ENCODE measurements around the gene BCR. TPM values are rescaled to one million over a fixed set of nuclear protein-coding genes. Genes with fewer than 3 reads are reported as not detected.

The BCR gene
- total and polyA plus RNA-seq, 2 donors from 2014 or later, result 45.0 to 97.7 TPM

DNA sequence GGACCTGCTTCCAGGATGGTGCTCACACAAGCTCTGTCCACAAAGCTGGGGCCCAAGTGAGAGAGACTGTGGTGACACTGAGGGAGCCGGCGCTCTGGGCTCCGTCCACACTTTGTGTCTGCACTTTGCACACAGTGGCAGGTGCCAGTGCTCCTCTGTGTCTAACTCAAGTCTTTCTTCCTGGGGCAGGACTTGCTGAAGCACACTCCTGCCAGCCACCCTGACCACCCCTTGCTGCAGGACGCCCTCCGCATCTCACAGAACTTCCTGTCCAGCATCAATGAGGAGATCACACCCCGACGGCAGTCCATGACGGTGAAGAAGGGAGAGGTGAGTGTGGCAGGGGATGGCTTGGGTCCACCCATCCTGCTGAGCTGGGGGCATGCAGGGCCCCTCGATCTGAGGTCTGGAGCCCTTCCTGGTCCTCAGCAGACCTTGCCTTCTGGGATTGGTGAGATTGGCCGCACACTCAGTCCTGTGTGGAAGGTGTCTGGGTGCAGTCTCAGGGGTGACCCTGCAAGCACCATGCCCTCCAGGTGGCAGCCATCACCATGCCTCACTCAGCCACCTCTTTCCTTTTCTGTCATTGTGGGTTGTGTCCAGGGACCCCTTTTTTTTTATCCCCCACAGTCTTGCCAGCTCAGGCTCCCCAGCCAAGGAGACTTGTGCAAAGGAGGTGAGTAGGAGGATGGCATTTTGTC lies 93.3 kb downstream of the BCR start:
- no peak overlapping the region for H3K9ac ChIP-seq (ENCODE audit: low read length in 3 of 3)
- TF ChIP-seq, protein P1, sequence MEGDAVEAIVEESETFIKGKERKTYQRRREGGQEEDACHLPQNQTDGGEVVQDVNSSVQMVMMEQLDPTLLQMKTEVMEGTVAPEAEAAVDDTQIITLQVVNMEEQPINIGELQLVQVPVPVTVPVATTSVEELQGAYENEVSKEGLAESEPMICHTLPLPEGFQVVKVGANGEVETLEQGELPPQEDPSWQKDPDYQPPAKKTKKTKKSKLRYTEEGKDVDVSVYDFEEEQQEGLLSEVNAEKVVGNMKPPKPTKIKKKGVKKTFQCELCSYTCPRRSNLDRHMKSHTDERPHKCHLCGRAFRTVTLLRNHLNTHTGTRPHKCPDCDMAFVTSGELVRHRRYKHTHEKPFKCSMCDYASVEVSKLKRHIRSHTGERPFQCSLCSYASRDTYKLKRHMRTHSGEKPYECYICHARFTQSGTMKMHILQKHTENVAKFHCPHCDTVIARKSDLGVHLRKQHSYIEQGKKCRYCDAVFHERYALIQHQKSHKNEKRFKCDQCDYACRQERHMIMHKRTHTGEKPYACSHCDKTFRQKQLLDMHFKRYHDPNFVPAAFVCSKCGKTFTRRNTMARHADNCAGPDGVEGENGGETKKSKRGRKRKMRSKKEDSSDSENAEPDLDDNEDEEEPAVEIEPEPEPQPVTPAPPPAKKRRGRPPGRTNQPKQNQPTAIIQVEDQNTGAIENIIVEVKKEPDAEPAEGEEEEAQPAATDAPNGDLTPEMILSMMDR (IDR thresholded peaks at IDR 0.05; ENCODE audit: borderline replicate concordance, extremely low read depth, insufficient read depth), result no peak
- FAIRE-seq (no peak), DNase-seq (no peak)
- peaks cover 6 to 51% (median 31%) of the 10 kb centered on the region in 3 donors for H3K36me3 ChIP-seq (ENCODE audit: control insufficient read depth in 2 of 3, insufficient read depth in 3 of 3, low read length in 3 of 3)
- H3K27me3 ChIP-seq (ENCODE audit: control insufficient read depth, insufficient read depth, low read length), result no peaks in the 10 kb centered on the region
- intact Hi-C loops (cut with DNase I), result no loop called here
- H3K4me1 ChIP-seq (ENCODE audit: control insufficient read depth in 2 of 3, insufficient read depth in 2 of 3, low read depth in 1 of 3, low read length in 3 of 3), result peaks cover 3 to 29% (median 21%) of the 10 kb centered on the region in 3 donors
- H3K4me3 ChIP-seq (ENCODE audit: low read length in 3 of 3), result no peak overlapping the region
- H3K27ac ChIP-seq (ENCODE audit: low read depth in 2 of 2, low read length in 2 of 2), result no peak overlapping the region
- no peaks in the 10 kb centered on the region for H3K9me3 ChIP-seq (ENCODE audit: control insufficient read depth in 2 of 3, insufficient read depth in 1 of 3, low read length in 3 of 3)

DNA sequence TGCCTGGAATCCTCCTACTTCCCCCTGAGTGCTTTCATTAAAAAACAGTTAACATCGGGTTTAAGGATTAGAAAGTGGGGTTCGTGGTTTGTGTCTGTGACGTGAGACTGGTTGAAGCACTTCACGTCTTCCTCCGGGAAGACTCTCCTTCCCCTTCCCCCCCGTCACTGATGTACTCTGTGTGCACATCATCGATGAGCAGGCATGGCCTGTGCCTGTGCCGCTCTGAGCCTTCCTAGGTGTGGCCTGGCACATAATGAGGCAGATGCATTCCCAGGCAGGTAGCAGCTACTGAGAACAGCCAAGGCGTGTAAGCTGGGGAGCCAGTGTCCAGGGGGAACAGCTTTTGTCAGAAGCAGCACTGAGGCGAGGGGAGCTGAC lies 93.8 kb downstream of the BCR start:
- peaks cover 6 to 46% (median 30%) of the 10 kb centered on the region in 3 donors for H3K36me3 ChIP-seq (ENCODE audit: control insufficient read depth in 2 of 3, insufficient read depth in 3 of 3, low read length in 3 of 3)
- FAIRE-seq, result no peak

DNA sequence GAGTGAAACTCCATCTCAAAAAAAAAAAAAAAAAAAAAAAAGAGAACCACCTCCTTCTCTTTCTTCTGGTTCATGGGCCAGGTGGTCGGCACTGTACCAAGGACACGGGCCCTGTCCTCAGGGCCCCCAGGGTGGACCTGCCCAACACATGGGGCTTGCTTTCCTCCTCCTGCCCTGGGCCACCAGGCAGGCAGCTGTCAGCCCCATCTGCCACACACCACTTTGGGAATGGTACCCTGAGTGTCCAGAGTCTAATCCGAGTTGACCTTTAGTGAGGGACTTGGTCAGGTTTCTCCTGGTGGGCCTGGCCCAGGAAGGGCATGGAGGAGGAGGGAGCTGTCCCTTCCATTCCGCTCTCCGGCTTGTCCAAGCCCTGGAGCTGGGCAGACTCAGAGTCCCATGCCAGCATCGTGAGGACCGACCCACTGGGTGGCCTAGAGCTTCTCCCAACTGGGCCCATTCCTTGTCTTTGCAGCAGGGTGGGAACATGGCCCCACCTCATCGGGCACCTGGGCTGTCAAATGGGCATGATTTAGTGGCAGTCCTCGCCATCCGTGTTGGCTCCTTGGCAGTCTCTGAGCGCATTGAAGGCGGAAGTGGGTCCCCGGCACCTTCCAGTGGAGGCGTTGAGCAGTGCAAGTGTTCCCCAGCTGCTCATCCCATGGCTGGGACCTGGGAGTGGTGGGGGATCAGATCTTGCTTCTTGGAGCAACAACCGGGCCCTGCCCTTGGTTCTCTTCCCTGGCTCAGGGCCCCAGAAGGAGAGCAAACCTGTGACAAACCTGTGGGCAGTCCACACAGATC lies 94.8 kb downstream of the BCR start:
- Histone ChIP-seq H3K9me3 (ENCODE audit: control insufficient read depth in 2 of 3, insufficient read depth in 1 of 3, low read length in 3 of 3) (no peaks in the 10 kb centered on the region), H3K36me3 (ENCODE audit: control insufficient read depth in 2 of 3, insufficient read depth in 3 of 3, low read length in 3 of 3) (peaks cover 6 to 45% (median 30%) of the 10 kb centered on the region in 3 donors), H3K27ac (ENCODE audit: low read depth in 2 of 2, low read length in 2 of 2) (no peak overlapping the region), H3K4me1 (ENCODE audit: control insufficient read depth in 2 of 3, insufficient read depth in 2 of 3, low read depth in 1 of 3, low read length in 3 of 3) (peaks cover 1 to 18% (median 16%) of the 10 kb centered on the region in 3 donors), H3K27me3 (ENCODE audit: control insufficient read depth, insufficient read depth, low read length) (no peaks in the 10 kb centered on the region), H3K4me3 (ENCODE audit: low read length in 3 of 3) (no peak overlapping the region), H3K9ac (ENCODE audit: low read length in 3 of 3) (no peak overlapping the region)
- intact Hi-C loops (cut with DNase I), result no loop called here
- DNase-seq, result peak in 1 of 5 donors; percentile 45
- no peak for FAIRE-seq
- TF ChIP-seq, protein P1 (IDR thresholded peaks at IDR 0.05; ENCODE audit: borderline replicate concordance, extremely low read depth, insufficient read depth), result no peak

More for the DNA sequence above, 93.8 kb downstream of the BCR start:
- DNase-seq, result no peak
- Histone ChIP-seq H3K27ac (ENCODE audit: low read depth in 2 of 2, low read length in 2 of 2) (no peak overlapping the region), H3K27me3 (ENCODE audit: control insufficient read depth, insufficient read depth, low read length) (no peaks in the 10 kb centered on the region), H3K4me3 (ENCODE audit: low read length in 3 of 3) (no peak overlapping the region), H3K4me1 (ENCODE audit: control insufficient read depth in 2 of 3, insufficient read depth in 2 of 3, low read depth in 1 of 3, low read length in 3 of 3) (peaks cover 3 to 28% (median 19%) of the 10 kb centered on the region in 3 donors), H3K9me3 (ENCODE audit: control insufficient read depth in 2 of 3, insufficient read depth in 1 of 3, low read length in 3 of 3) (no peaks in the 10 kb centered on the region), H3K9ac (ENCODE audit: low read length in 3 of 3) (no peak overlapping the region)
- intact Hi-C loops (cut with DNase I), result no loop called here
- TF ChIP-seq, protein P1 (IDR thresholded peaks at IDR 0.05; ENCODE audit: borderline replicate concordance, extremely low read depth, insufficient read depth), result no peak
